CD14-positive monocyte (primary cell): ENCODE measurements around the gene DNLZ. TPM values are rescaled to one million over a fixed set of nuclear protein-coding genes. Genes with fewer than 3 reads are reported as not detected.

Experiments used
- DNase-seq, 3 donors: peaks; one replicate each; pipeline ENCODE4 v3.0.0-alpha.2; 2011 to 2022
- H2AFZ ChIP-seq: 2 replicates; pipeline ENCODE4 v1.6.0; 2012; ENCODE audit warnings: mild to moderate bottlenecking, low read depth, low read length, inconsistent platforms; ENCODE audit not compliant: insufficient read depth, poor library complexity, severe bottlenecking
- H3K27ac ChIP-seq, 2 donors: 1 replicate in 1 of 2; 2 replicates in 1 of 2; pipeline ENCODE4 v1.5.1; 2012 to 2013; ENCODE audit warnings: low read length in 2 of 2, control low read depth in 1 of 2, inconsistent platforms in 1 of 2, low read depth in 1 of 2, mild to moderate bottlenecking in 1 of 2
- H3K27me3 ChIP-seq, 2 donors: one replicate each; pipeline versions ENCODE4 v1.6.0 to v1.6.1; 2011 to 2013; ENCODE audit warnings: low read length in 2 of 2; ENCODE audit not compliant: control insufficient read depth in 2 of 2, insufficient read depth in 2 of 2
- H3K36me3 ChIP-seq, 2 donors: replicated peaks in 1 of 2; 1 replicate in 1 of 2; 2 replicates in 1 of 2; pipeline versions ENCODE4 v1.5.1 to v1.6.1; 2012 to 2013; ENCODE audit warnings: low read length in 2 of 2, control low read depth in 1 of 2, inconsistent platforms in 1 of 2, mild to moderate bottlenecking in 1 of 2; ENCODE audit not compliant: insufficient read depth in 2 of 2, control insufficient read depth in 1 of 2
- H3K4me1 ChIP-seq, 2 donors: 1 replicate in 1 of 2; 2 replicates in 1 of 2; pipeline versions ENCODE4 v1.5.1 to v1.6.1; 2012 to 2013; ENCODE audit warnings: low read length in 2 of 2, control low read depth in 1 of 2, inconsistent platforms in 1 of 2, mild to moderate bottlenecking in 1 of 2, moderate library complexity in 1 of 2; ENCODE audit not compliant: insufficient read depth in 2 of 2, control insufficient read depth in 1 of 2
- H3K4me2 ChIP-seq: replicated peaks from 2 replicates; pipeline ENCODE3; 2012; ENCODE audit warnings: low read length, moderate library complexity, mild to moderate bottlenecking; ENCODE audit not compliant: poor library complexity, severe bottlenecking; ENCODE audit errors: extremely low read depth
- H3K4me3 ChIP-seq, 3 experiments: fragments of 200-600 bp in 1 of 3; sonication (generic) in 1 of 3; replicated peaks in 1 of 3; 1 replicate in 2 of 3; 2 replicates in 1 of 3; pipeline ENCODE4 v1.5.1; 2011 to 2013; ENCODE audit warnings: low read length in 3 of 3, mild to moderate bottlenecking in 3 of 3, control low read depth in 2 of 3, low read depth in 2 of 3, inconsistent platforms in 1 of 3, moderate library complexity in 1 of 3
- H3K79me2 ChIP-seq: 2 replicates; pipeline ENCODE4 v1.6.0; 2012; ENCODE audit warnings: mild to moderate bottlenecking, control low read depth, inconsistent platforms, low read length, moderate library complexity; ENCODE audit not compliant: insufficient read depth
- H3K9ac ChIP-seq: 2 replicates; pipeline ENCODE4 v1.6.0; 2017; ENCODE audit warnings: low read length, mild to moderate bottlenecking; ENCODE audit not compliant: insufficient read depth, poor library complexity, severe bottlenecking
- H3K9me3 ChIP-seq, 2 donors: replicated peaks in 1 of 2; 1 replicate in 1 of 2; 2 replicates in 1 of 2; pipeline versions ENCODE4 v1.5.1 to v1.6.1; 2012 to 2013; ENCODE audit warnings: low read length in 2 of 2, control low read depth in 1 of 2; ENCODE audit not compliant: control insufficient read depth in 1 of 2, insufficient read depth in 1 of 2
- H4K20me1 ChIP-seq: 2 replicates; pipeline ENCODE4 v1.6.0; 2012; ENCODE audit warnings: mild to moderate bottlenecking, low read length, control low read depth, moderate library complexity; ENCODE audit not compliant: insufficient read depth
- H3K27ac Mint-ChIP-seq, 7 donors: one replicate each; pipeline ENCODE4 v1.8.0; 2020; ENCODE audit warnings: mild to moderate bottlenecking in 7 of 7, mixed read lengths in 7 of 7, moderate library complexity in 6 of 7, inconsistent platforms in 2 of 7
- H3K27me3 Mint-ChIP-seq, 3 donors: one replicate each; pipeline ENCODE4 v1.8.0; 2021 to 2022; ENCODE audit warnings: low read depth in 3 of 3, mild to moderate bottlenecking in 3 of 3, mixed read lengths in 3 of 3, moderate library complexity in 3 of 3, inconsistent platforms in 1 of 3
- H3K36me3 Mint-ChIP-seq, 2 donors: one replicate each; pipeline ENCODE4 v1.8.0; 2020; ENCODE audit warnings: mixed read lengths in 2 of 2, inconsistent platforms in 1 of 2, mild to moderate bottlenecking in 1 of 2
- H3K4me1 Mint-ChIP-seq: one replicate; pipeline ENCODE4 v1.8.0; 2020; ENCODE audit warnings: mild to moderate bottlenecking, mixed read lengths
- H3K4me3 Mint-ChIP-seq, 2 donors: one replicate each; pipeline ENCODE4 v1.8.0; 2020; ENCODE audit warnings: mild to moderate bottlenecking in 2 of 2, mixed read lengths in 2 of 2, moderate library complexity in 1 of 2
- H3K9me3 Mint-ChIP-seq, 7 donors: one replicate each; pipeline ENCODE4 v1.8.0; 2020 to 2022; ENCODE audit warnings: mixed read lengths in 7 of 7, mild to moderate bottlenecking in 6 of 7, moderate library complexity in 6 of 7, inconsistent platforms in 2 of 7
- WGBS: methylation state at CpG from one replicate; pipeline ENCODE4 v1.1.5; 2013; ENCODE audit warnings: missing lambda C conversion rate; ENCODE audit not compliant: insufficient coverage; 5-methylcytosine and 5-hydroxymethylcytosine counted together
- intact Hi-C, 2 donors: fragments of 100-400 bp; cut with micrococcal nuclease; formaldehyde crosslinking; loops; one replicate each; pipeline versions ENCODE4 v1.15.0 to v1.15.1; 2023
- polyA plus RNA-seq, 3 donors: library from polyadenylated mRNA; depleted of rRNA in 1 of 3; unstranded in 2 of 3; stranded (reverse) in 1 of 3; fragments of 300-500 nt in 2 of 3; fragments of >200 nt in 1 of 3; fragmentation: Illumina TruSeq in 2 of 3; gene quantifications; 1 replicate in 2 of 3; 2 replicates in 1 of 3; pipeline ENCODE4 v1.2.3, GENCODE V29; 2012 to 2021
- TF ChIP-seq, protein P1 (sequence below): fragments of 200-600 bp; IDR thresholded peaks from one replicate; pipeline ENCODE4 v1.8.0; 2022; ENCODE audit warnings: antibody characterized with exemption, mild to moderate bottlenecking

The DNLZ gene
- polyA plus RNA-seq, 3 donors, result 5.1 to 20.5 (median 10.5) TPM

DNA sequence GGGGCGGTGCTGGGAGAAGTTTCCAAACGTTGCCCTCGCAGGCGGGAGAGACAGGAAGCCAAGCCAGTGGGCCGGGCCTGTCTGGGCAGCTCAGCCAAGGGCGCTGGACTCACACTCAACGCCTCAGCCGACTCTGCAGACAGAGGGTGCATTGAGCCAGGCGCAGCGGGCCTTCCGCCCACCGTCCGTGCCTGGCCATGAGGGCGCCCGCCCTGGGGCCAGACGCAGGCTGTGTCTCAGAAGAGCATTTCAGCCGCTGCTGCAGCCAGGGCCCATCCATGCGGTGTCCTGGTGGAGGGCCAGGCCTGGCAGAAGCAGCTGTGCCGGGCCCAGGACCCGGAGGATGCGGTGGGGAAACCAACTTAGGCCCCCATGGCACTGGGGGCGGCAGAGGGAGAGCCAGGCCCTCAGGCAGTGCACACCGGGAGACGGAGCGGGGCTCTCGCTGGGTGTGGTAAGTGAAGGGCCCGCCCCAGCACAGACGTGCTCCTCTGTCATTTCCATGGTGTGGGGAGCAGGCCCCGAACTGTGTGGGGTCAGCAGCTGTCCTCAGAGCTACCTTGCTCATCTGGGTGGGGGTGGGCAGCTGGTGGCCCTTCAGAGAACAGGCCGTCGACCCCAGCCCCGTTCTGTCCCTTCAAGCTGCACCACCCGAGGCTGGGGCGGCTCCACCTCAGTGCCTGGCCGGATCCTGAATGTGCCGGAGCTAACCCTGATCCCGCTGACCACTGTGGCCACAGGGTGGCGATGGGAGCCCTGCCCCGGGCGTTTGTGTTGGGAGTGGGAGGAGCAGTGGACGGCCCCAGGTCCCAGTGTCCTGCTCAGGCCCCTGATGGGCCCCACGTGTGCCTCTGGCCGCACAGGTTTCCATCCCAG lies 18.0 kb downstream of the DNLZ start:
- no peak overlapping the region for H3K4me2 ChIP-seq
- DNase-seq, result no peak
- H2AFZ ChIP-seq, result no peak overlapping the region
- no peak overlapping the region for H3K27ac Mint-ChIP-seq
- TF ChIP-seq, protein P1, sequence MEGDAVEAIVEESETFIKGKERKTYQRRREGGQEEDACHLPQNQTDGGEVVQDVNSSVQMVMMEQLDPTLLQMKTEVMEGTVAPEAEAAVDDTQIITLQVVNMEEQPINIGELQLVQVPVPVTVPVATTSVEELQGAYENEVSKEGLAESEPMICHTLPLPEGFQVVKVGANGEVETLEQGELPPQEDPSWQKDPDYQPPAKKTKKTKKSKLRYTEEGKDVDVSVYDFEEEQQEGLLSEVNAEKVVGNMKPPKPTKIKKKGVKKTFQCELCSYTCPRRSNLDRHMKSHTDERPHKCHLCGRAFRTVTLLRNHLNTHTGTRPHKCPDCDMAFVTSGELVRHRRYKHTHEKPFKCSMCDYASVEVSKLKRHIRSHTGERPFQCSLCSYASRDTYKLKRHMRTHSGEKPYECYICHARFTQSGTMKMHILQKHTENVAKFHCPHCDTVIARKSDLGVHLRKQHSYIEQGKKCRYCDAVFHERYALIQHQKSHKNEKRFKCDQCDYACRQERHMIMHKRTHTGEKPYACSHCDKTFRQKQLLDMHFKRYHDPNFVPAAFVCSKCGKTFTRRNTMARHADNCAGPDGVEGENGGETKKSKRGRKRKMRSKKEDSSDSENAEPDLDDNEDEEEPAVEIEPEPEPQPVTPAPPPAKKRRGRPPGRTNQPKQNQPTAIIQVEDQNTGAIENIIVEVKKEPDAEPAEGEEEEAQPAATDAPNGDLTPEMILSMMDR, result no peak
- H3K79me2 ChIP-seq, result no peaks in the 10 kb centered on the region
- no peaks in the 10 kb centered on the region for H3K27me3 ChIP-seq
- no peak overlapping the region for H3K4me3 ChIP-seq
- no peak overlapping the region for H3K4me3 Mint-ChIP-seq
- no peaks in the 10 kb centered on the region for H4K20me1 ChIP-seq
- H3K9me3 Mint-ChIP-seq, result no peaks in the 10 kb centered on the region
- no peak overlapping the region for H3K9ac ChIP-seq
- H3K27me3 Mint-ChIP-seq, result peaks cover 0 to 1% (median 0%) of the 10 kb centered on the region in 3 donors
- peaks cover 2% of the 10 kb centered on the region for H3K4me1 Mint-ChIP-seq
- H3K36me3 ChIP-seq, result no peaks in the 10 kb centered on the region
- peaks cover 10 to 12% of the 10 kb centered on the region in 2 donors for H3K4me1 ChIP-seq
- no peaks in the 10 kb centered on the region for H3K36me3 Mint-ChIP-seq
- intact Hi-C loops, result no loop called here
- H3K27ac ChIP-seq, result no peak overlapping the region
- WGBS, result 91% methylated on average over 40 of the region's 43 CpGs
- H3K9me3 ChIP-seq, result no peaks in the 10 kb centered on the region

DNA sequence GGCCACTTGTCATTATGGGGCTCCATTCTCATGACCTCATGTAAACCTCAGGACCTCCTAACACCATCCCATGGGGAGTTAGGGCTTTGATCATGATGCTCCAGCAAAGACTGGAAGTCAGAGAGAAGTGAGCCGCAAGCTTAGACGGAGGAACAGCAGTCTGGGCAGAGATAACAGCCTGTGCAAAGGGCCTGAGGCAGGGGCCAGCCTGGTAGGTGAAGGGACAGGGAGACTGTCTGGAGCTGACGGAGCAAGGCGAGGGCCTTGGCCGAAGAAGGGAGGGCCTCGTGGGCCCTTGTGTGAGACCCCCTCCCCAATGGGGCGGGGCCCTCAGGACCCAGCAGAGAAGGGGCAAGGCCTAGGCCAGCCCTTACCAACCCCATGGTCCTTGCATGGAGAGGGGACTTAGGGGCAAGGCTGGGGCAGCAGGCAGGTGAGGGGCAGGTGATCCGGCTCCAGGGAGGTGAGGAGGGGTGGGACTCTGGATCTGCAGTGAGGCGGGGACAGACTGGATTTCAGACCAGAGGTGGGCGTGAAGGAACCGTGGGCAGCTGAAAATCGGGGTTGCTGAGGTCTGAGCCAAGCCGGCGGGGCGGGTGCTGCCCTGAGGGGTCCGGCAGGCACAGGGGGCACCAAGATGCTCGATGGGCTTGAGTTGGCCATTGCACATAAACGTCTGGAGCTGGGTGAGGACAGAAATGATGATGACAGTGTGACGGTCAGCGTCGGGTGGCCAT lies 18.8 kb downstream of the DNLZ start:
- H3K27ac Mint-ChIP-seq, result peak overlapping the region in 2 of 7 donors; percentile 63 to 82
- Histone ChIP-seq H3K4me3 (no peak overlapping the region), H4K20me1 (no peaks in the 10 kb centered on the region), H3K27me3 (no peaks in the 10 kb centered on the region), H3K79me2 (no peaks in the 10 kb centered on the region), H2AFZ (no peak overlapping the region), H3K9ac (no peak overlapping the region), H3K27ac (no peak overlapping the region), H3K4me2 (no peak overlapping the region), H3K4me1 (peaks cover 10 to 12% of the 10 kb centered on the region in 2 donors), H3K9me3 (no peaks in the 10 kb centered on the region), H3K36me3 (no peaks in the 10 kb centered on the region)
- no peak overlapping the region for H3K4me3 Mint-ChIP-seq
- no peaks in the 10 kb centered on the region for H3K27me3 Mint-ChIP-seq
- intact Hi-C loops, result no loop called here
- 88% methylated on average over 19 of the region's 21 CpGs for WGBS
- TF ChIP-seq, protein P1, result no peak
- H3K4me1 Mint-ChIP-seq, result peaks cover 2% of the 10 kb centered on the region
- no peak for DNase-seq
- H3K9me3 Mint-ChIP-seq, result no peaks in the 10 kb centered on the region
- H3K36me3 Mint-ChIP-seq, result no peaks in the 10 kb centered on the region
